Ishikawa (cell line): Measurements from ENCODE around the gene GNPTAB.

ENCODE experiments used
- CEBPB ChIP-seq: IDR thresholded peaks from 2 replicates; pipeline ENCODE4 v1.6.1; 2012
- FOXM1 ChIP-seq: IDR thresholded peaks from 2 replicates; pipeline ENCODE4 v1.6.1; 2012; ENCODE audit warnings: low read depth, borderline replicate concordance
- NFIC ChIP-seq: IDR thresholded peaks from 2 replicates; pipeline ENCODE4 v1.6.1; 2012
- TAF1 ChIP-seq: IDR thresholded peaks from 2 replicates; pipeline ENCODE4 v1.6.1; 2012; ENCODE audit warnings: low read depth, mild to moderate bottlenecking
- ZBTB7A ChIP-seq: IDR thresholded peaks from 2 replicates; pipeline ENCODE4 v1.6.1; 2012; ENCODE audit warnings: low read depth
- TF ChIP-seq, protein P1 (sequence below): IDR thresholded peaks from 2 replicates; pipeline ENCODE4 v1.6.1; 2012; ENCODE audit warnings: low read depth, mild to moderate bottlenecking

DNA sequence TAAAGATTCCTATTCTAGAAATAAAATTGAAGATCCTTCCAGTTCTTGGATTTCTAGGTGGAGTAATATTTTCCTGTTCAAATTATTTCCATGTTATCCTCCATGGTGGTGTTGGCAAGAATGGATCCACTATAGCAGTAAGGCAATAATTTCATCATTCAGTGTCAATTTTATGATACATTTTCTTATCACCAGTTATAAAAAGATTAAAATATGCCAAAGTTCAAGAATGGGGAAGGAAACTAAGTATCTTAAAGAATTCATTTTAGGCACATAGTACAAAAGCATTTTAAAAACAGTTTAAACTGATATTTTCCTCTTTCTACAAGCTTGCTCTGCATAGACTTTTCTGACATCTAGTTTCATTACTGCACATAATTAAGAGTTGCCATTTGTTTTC is 110.6 kb downstream of the GNPTAB start:
- TF ChIP-seq NFIC = no peak
- TF ChIP-seq CEBPB = no peak
- no peak for TF ChIP-seq ZBTB7A
- no peak for TF ChIP-seq FOXM1
- no peak for TF ChIP-seq TAF1
- TF ChIP-seq, protein P1, sequence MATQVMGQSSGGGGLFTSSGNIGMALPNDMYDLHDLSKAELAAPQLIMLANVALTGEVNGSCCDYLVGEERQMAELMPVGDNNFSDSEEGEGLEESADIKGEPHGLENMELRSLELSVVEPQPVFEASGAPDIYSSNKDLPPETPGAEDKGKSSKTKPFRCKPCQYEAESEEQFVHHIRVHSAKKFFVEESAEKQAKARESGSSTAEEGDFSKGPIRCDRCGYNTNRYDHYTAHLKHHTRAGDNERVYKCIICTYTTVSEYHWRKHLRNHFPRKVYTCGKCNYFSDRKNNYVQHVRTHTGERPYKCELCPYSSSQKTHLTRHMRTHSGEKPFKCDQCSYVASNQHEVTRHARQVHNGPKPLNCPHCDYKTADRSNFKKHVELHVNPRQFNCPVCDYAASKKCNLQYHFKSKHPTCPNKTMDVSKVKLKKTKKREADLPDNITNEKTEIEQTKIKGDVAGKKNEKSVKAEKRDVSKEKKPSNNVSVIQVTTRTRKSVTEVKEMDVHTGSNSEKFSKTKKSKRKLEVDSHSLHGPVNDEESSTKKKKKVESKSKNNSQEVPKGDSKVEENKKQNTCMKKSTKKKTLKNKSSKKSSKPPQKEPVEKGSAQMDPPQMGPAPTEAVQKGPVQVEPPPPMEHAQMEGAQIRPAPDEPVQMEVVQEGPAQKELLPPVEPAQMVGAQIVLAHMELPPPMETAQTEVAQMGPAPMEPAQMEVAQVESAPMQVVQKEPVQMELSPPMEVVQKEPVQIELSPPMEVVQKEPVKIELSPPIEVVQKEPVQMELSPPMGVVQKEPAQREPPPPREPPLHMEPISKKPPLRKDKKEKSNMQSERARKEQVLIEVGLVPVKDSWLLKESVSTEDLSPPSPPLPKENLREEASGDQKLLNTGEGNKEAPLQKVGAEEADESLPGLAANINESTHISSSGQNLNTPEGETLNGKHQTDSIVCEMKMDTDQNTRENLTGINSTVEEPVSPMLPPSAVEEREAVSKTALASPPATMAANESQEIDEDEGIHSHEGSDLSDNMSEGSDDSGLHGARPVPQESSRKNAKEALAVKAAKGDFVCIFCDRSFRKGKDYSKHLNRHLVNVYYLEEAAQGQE = no peak
